ENCODE results near the gene CCDC158. TPM values are rescaled to one million over a fixed set of nuclear protein-coding genes. Genes with fewer than 3 reads are reported as not detected.
"Not testable (repeated sequence)": the region's sequence is repeated elsewhere in the genome, so short reads cannot be mapped to it uniquely, and the experiment has no call there.

The CCDC158 gene
- total RNA-seq, 1 donor from 2014 or later: not detected

DNA sequence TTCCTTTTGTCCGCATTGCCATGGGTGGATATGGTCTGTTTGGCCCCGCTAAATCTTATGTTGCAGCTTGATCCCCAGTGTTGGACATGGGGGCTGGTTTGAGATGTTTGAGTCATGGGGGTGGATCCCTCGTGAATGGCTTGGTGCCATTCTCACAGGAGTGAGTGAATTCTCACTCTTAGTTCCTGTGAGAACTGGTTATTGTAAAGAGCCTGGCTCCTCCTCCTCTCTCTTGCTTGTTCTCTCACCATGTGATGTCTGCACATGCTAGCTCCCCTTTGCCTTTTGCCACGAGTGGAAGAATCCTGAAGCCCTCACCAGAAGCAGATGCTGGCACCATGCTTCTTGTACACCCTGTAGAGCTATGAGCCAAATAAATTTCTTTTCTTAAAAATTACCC, 137.0 kb downstream of the CCDC158 start:
- ChIA-PET CTCF (no interaction called here), POLR2A (no interaction called here)
- intact Hi-C loops (cut with micrococcal nuclease): no loop called here
- Mint-ChIP-seq H3K27ac (no peak overlapping the region), H3K4me1 (no peaks in the 10 kb centered on the region), H3K9me3 (no peaks in the 10 kb centered on the region), H3K36me3 (ENCODE audit: low read depth) (no peaks in the 10 kb centered on the region), H3K27me3 (peaks cover 18% of the 10 kb centered on the region), H3K4me3 (no peak overlapping the region)
- ATAC-seq (ENCODE audit: low read depth) (no peak), DNase-seq (no peak)
- no peak for TF ChIP-seq CTCF (IDR thresholded peaks at IDR 0.05)

GRCh38 chr4:76282941-76283689, 137.8 kb downstream of the CCDC158 start:
- Mint-ChIP-seq H3K36me3 (ENCODE audit: low read depth) (no peaks in the 10 kb centered on the region), H3K27me3 (peaks cover 14% of the 10 kb centered on the region), H3K9me3 (no peaks in the 10 kb centered on the region), H3K27ac (no peak overlapping the region), H3K4me1 (no peaks in the 10 kb centered on the region), H3K4me3 (no peak overlapping the region)
- ChIA-PET CTCF (no interaction called here), POLR2A (no interaction called here)
- intact Hi-C loops (cut with micrococcal nuclease): no loop called here
- ATAC-seq (ENCODE audit: low read depth) (no peak), DNase-seq (no peak)
- no peak for TF ChIP-seq CTCF (IDR thresholded peaks at IDR 0.05)

DNA sequence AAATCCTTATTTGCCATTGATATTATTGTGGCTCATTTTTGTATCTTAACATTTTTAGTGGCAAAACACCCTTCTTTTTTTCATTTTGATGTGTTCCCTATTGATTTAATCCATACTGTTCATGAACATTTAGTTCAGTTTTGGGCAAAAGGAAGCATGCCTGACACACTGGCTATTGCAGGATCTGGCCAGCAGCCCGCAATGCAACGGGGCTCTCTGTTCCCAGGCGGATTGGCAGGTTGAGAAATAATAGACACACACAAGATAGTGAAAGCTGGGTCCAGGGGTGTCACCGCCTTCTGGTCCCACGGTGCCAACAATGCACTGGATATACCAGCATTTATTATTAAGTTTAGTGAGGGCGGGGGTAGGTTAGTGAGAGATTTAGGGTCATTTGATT, 139.3 kb downstream of the CCDC158 start:
- H3K9me3 Mint-ChIP-seq; H3K36me3 Mint-ChIP-seq (ENCODE audit: low read depth); H3K4me3 Mint-ChIP-seq; H3K27ac Mint-ChIP-seq; H3K27me3 Mint-ChIP-seq; ATAC-seq (ENCODE audit: low read depth); POLR2A ChIA-PET; intact Hi-C loops (cut with micrococcal nuclease); H3K4me1 Mint-ChIP-seq; DNase-seq; CTCF ChIA-PET: not testable (repeated sequence)

- ChIA-PET CTCF (no interaction called here), POLR2A (no interaction called here)
- no peak for DNase-seq
- Mint-ChIP-seq H3K4me1 (no peaks in the 10 kb centered on the region), H3K27me3 (peaks cover 9% of the 10 kb centered on the region), H3K36me3 (ENCODE audit: low read depth) (no peaks in the 10 kb centered on the region), H3K27ac (no peak overlapping the region), H3K9me3 (no peaks in the 10 kb centered on the region), H3K4me3 (no peak overlapping the region)
- intact Hi-C loops (cut with micrococcal nuclease): no loop called here
- TF ChIP-seq CTCF (IDR thresholded peaks at IDR 0.05): no peak
- ATAC-seq (ENCODE audit: low read depth): no peak
Observed at GRCh38 chr4:76280488-76281441, 140.2 kb downstream of the CCDC158 start.

DNA sequence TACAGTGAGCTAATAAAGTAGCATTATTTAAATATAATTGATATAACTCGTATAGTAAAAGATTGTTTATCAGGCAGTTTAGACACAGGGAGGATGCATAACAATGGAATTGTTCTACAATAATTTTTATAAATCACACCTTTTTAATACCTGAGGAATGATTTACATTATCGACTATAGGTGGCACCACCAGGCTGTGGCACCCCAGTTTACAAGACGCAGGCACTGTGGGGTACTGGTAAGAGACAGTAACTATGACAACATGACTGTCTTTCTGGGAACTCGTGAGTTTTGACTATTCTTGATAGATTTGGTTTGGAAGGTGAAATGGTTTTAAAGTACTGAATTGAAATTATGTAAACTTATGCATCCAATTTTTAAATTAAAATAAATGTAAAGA, 141.5 kb downstream of the CCDC158 start:
- ChIA-PET CTCF (no interaction called here), POLR2A (no interaction called here)
- TF ChIP-seq CTCF (IDR thresholded peaks at IDR 0.05): no peak
- Mint-ChIP-seq H3K27ac (no peak overlapping the region), H3K4me3 (no peak overlapping the region), H3K4me1 (no peaks in the 10 kb centered on the region), H3K9me3 (no peaks in the 10 kb centered on the region), H3K27me3 (peaks cover 15% of the 10 kb centered on the region), H3K36me3 (ENCODE audit: low read depth) (no peaks in the 10 kb centered on the region)
- no peak for ATAC-seq (ENCODE audit: low read depth)
- no peak for DNase-seq
- intact Hi-C loops (cut with micrococcal nuclease): no loop called here

All from activated B cell treated with CpG ODN at 0.5 μM for 24 hours (primary cell).